ENCODE measurements around the gene CSF3.

Gene CSF3

DNA sequence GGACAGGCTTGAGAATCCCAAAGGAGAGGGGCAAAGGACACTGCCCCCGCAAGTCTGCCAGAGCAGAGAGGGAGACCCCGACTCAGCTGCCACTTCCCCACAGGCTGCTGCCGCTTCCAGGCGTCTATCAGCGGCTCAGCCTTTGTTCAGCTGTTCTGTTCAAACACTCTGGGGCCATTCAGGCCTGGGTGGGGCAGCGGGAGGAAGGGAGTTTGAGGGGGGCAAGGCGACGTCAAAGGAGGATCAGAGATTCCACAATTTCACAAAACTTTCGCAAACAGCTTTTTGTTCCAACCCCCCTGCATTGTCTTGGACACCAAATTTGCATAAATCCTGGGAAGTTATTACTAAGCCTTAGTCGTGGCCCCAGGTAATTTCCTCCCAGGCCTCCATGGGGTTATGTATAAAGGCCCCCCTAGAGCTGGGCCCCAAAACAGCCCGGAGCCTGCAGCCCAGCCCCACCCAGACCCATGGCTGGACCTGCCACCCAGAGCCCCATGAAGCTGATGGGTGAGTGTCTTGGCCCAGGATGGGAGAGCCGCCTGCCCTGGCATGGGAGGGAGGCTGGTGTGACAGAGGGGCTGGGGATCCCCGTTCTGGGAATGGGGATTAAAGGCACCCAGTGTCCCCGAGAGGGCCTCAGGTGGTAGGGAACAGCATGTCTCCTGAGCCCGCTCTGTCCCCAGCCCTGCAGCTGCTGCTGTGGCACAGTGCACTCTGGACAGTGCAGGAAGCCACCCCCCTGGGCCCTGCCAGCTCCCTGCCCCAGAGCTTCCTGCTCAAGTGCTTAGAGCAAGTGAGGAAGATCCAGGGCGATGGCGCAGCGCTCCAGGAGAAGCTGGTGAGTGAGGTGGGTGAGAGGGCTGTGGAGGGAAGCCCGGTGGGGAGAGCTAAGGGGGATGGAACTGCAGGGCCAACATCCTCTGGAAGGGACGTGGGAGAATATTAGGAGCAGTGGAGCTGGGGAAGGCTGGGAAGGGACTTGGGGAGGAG, at the start of gene CSF3:
Gene CSF3 (plus strand): TSS at position 436 of the 993 bp plus-strand sequence. CDS start 35 bp downstream, at position 471.
- peak; percentile 27 for DNase-seq

DNA sequence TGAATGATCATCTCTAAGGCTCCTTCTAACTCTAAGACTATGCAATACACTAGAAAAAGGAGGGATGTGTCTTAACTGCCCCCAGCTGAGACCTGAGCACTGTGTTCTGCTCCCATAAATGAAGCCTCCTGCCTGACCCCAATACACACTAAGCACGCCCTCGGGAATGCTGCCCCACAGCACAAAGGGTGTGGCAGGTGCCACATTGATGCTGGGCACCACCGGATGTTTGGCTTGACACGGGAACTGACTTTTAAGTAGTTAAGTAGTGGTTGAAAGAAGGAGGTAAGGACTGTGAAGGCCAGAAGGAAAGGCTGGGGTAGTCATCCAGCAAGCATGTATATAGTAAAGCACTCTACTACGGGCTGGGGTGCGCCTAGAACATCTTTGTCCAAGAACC, 48.5 kb upstream of the CSF3 start:
- no peak for DNase-seq

- DNase-seq: no peak
Observed at GRCh38 chr17:39968761-39969160, 46.5 kb upstream of the CSF3 start.

DNA sequence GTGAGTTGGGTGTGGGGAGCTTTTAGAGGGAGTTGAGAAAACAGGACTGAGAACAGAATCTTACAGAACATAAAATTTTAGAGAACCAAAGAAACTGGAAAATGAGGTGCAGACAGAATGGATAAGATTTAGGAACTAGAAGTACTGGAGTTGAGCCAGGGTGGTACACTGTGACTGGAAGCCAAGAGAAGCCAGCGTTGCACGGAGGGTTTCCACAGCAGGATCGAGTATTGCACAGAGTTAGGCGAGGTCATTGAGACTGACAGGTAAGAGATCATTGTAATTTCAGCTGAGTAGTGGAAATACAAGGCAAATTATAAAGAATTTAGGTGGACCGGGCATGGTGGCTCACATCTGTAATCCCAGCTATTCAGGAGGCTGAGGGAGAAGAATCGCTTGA, 45.9 kb upstream of the CSF3 start:
- DNase-seq: no peak

- DNase-seq: no peak
Observed at GRCh38 chr17:39970157-39970692, 45.0 kb upstream of the CSF3 start.

DNA sequence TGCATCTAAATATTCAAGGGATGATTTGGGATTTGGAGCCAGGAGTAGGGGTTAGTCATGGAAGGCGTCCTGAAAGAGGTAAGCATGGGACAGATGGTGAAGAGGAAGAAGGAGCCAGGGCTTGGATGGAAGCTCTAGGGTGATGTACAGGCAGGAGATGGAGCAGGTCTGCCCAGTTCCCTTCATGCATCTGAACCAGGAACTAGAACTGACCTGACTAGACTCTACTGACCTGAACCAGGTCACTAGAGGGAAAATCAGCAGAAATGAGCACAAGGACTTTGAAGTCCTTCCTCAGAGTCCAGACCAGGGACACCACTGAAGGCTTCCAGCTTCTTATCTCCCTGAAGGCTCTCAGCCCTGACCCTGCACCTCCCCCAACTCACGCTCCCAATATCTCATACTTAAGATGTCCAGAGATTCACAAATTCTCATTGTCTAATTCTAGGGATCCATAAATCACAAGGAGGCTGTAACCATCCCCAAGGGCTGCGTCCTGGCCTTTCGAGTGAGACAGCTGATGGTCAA, 44.1 kb upstream of the CSF3 start:
- DNase-seq: no peak

- no peak for DNase-seq
Observed at GRCh38 chr17:39972271-39972670, 43.0 kb upstream of the CSF3 start.

DNA sequence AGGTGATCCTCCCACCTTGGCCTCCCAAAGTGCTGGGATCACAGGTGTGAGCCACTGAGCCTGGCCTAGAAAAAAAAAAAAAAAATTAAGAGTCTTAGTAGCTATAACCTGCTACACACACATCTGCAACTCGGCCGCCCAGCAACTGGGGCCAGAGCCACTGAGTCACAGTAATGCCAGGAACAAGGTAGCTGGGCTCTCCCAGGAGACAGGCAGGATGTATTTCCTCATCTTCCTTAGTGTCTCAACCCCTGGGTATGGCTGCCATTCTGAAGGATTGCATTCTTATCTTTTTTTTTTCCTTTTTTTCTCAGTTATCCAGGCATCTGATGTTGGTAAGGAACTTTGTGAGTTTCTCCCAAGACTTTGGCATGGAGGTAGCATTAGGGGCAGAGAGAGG, 41.7 kb upstream of the CSF3 start:
- no peak for DNase-seq

DNA sequence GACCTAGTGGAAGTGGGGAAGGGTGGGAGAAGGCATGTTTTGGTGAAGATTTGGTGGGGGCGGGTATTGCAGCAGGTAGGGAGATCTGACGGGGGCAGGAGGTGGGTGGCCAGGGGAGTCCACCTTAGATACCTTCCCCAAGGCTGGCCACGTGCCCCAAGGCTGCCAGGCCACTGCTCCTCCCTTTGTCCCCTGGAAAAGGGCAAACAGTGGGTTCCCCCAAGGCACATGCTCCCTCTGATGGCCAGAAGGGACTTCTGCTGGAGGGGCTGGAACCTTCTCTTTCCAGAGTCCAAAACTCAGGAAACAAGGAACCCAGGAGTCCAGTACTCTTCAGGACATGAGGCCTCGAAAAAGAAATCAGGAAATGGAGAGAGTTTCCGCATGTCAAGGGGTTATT, 40.8 kb upstream of the CSF3 start:
- no peak for DNase-seq

GRCh38 chr17:39975801-39976200, 39.4 kb upstream of the CSF3 start:
- no peak for DNase-seq

DNA sequence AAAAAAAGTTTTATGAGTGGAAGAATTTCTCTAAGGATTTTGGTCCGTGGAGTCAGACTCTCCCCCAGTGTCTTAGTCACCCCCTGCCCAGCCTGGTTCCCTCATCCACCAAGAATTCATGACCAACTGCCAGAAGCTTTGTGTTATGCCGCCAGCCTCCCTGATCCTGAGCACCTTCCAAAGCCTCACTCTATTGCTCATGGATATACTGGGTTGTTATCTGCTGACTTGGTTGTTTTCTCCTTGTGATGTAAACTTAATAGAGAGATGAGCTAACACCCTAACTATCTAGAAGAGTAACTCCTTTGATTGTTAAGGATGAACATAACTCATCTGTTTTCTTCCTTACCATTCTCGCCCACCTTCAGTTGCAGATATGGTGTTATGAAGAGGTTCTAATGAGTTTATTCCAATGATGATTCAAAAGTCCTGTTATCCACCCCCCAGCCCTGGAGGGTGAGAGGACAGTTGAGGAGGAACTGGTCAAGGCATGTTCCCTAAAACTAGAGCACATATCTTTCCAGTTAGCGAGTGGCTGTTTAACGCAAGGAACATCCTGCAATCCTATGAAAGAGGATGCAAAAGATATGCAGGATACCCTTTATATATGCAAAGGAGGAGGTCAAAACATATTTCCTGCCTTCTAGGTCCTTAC, 36.1 kb upstream of the CSF3 start:
- DNase-seq: no peak

- peak; percentile 60 for DNase-seq
Observed at GRCh38 chr17:39979893-39980350, 35.3 kb upstream of the CSF3 start.

- peak; percentile 99 for DNase-seq
Observed at GRCh38 chr17:39980351-39981206, 34.7 kb upstream of the CSF3 start, which contains the start of gene PSMD3. PSMD3 (plus strand) TSS chr17:39980807; CDS start chr17:39980971, 164 bp downstream.

GRCh38 chr17:39981207-39981741, 34.0 kb upstream of the CSF3 start:
- no peak for DNase-seq

DNA sequence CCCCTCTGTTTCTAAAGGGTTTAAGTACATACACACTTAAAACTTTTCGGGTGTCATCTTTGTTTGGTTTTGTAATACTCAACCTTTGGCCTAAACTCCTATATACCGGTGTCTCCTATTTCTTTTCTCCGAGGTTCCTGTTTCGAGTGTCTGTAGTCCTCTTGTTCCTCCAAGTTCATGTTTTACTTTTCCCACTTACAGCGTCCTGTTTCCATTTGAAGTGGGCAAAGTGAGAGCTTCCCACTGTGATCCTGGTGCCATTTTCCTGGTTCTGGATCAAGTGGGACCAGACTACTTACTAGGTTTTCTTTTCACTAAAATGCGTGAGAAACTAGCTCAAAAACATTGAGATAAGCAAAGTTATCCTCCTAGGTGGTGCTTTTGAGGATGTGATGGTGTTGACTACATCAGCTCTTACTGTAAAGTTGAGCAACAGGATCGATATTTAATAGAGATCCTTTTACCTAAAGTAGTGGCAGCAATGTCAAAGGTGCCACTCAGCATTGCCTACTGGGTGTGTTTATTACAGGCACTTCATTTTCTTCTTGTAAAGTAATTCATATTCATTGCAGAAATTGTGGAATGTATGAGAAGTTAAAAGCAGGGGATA, 33.4 kb upstream of the CSF3 start:
- DNase-seq: no peak

DNA sequence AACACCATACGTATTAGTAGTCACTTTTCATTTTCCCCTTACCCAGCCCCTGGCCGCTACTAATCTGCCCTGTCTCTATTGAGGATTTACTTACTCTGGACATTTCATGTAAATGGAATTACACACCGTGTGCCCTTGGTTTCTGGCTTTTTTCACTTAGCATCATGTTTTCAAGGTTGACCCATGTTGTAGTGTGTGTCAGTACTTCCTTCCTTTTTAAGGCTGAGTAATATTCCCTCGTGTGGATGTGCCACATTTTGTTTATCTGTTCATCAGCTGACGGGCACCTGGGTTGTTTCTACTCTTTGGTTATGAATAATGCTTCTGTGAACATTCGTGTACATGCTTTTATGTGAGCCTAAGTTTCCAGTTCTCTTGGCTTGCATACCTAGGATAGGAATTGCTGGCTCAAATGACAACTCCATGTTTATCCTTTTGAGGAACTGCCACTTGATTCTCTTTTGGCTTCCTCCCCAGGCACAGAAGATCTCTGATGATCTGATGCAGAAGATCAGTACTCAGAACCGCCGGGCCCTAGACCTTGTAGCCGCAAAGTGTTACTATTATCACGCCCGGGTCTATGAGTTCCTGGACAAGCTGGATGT, 26.9 kb upstream of the CSF3 start:
- DNase-seq: no peak

GRCh38 chr17:39994448-39994847, 20.8 kb upstream of the CSF3 start:
- no peak for DNase-seq

DNA sequence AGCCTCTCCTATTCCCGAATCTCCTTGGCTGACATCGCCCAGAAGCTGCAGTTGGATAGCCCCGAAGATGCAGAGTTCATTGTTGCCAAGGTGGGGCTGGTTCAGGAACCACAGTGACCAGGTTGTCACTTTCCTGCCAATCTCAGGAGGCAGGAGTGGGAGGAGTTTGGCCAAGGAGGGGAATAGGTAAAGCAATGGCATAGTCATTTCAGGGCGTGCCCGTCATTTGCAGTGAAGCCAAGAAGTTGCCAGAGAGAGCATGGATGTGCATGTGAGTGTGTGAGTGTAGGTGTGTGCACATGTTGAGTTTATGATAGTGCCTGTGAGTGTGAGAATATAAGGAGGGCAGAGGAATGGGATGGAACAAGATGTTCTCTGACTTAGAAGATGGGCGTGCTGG, 19.8 kb upstream of the CSF3 start:
- no peak for DNase-seq

- DNase-seq: no peak
Observed at GRCh38 chr17:39996162-39996561, 19.1 kb upstream of the CSF3 start.

DNA sequence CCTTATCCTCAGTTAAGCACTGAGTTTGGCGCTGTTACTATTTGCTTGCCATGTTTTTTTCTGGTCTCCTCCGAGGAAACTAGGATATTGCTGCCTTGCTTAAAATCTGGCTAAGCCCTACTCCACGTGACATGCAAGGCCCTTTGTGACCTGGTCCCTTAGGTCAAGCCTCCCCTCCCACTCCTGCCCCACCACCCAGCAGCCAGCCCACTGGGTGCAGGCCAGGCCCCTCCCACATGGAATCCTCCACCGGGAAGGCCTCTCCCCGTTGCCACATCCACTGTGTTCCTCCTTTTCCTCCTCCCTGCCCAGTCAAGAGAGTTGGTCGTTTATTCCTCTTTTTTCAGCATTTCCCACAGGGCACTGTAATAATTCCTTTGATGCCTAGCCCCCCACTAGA, 18.4 kb upstream of the CSF3 start:
- DNase-seq: no peak

GRCh38 chr17:39997543-39997942, 17.7 kb upstream of the CSF3 start:
- DNase-seq: no peak

Data from NCI-H1092 treated with DMSO at 0.1 percent for 48 hours (cell line).